T-helper 1 cell (primary cell): Measurements from ENCODE around the gene MYH10.

Source experiments
- DNase-seq, 5 donors: peaks; one replicate each; pipeline ENCODE4 v3.0.0-alpha.2; 2012 to 2020

The MYH10 gene

GRCh38 chr17:8647956-8648355, 17.4 kb upstream of the MYH10 start:
- DNase-seq, result no peak

GRCh38 chr17:8647202-8647601, 16.7 kb upstream of the MYH10 start:
- DNase-seq, result no peak

GRCh38 chr17:8644507-8644902, 14.0 kb upstream of the MYH10 start:
- DNase-seq, result no peak

- DNase-seq, result no peak
Measured at GRCh38 chr17:8643855-8644506, 13.5 kb upstream of the MYH10 start.

- no peak for DNase-seq
Measured at GRCh38 chr17:8639709-8640108, 9.2 kb upstream of the MYH10 start.

GRCh38 chr17:8632061-8632460, 1.5 kb upstream of the MYH10 start:
- DNase-seq, result no peak

- no peak for DNase-seq
Measured at GRCh38 chr17:8631554-8631877, 991 bp upstream of the MYH10 start.

GRCh38 chr17:8630802-8631553, 453 bp upstream of the MYH10 start:
- DNase-seq, result peak; percentile 60 to 93 (median 75)

- DNase-seq, result peak in 1 of 5 donors; percentile 3
Measured at GRCh38 chr17:8629371-8630226, 926 bp downstream of the MYH10 start.

GRCh38 chr17:8628609-8629169, 1.8 kb downstream of the MYH10 start:
- DNase-seq, result no peak

- DNase-seq, result no peak
Measured at GRCh38 chr17:8628172-8628571, 2.4 kb downstream of the MYH10 start.

GRCh38 chr17:8623591-8623990, 6.9 kb downstream of the MYH10 start:
- no peak for DNase-seq

GRCh38 chr17:8622191-8622590, 8.3 kb downstream of the MYH10 start:
- no peak for DNase-seq

GRCh38 chr17:8621585-8621984, 8.9 kb downstream of the MYH10 start:
- DNase-seq, result no peak

- no peak for DNase-seq
Measured at GRCh38 chr17:8619294-8619693, 11.2 kb downstream of the MYH10 start.

- no peak for DNase-seq
Measured at GRCh38 chr17:8618825-8619224, 11.7 kb downstream of the MYH10 start.

GRCh38 chr17:8614988-8615387, 15.5 kb downstream of the MYH10 start:
- DNase-seq, result no peak

- DNase-seq, result no peak
Measured at GRCh38 chr17:8611619-8612298, 18.8 kb downstream of the MYH10 start.

- DNase-seq, result no peak
Measured at GRCh38 chr17:8611137-8611536, 19.4 kb downstream of the MYH10 start.

GRCh38 chr17:8610558-8610957, 20.0 kb downstream of the MYH10 start:
- no peak for DNase-seq

GRCh38 chr17:8609910-8610309, 20.6 kb downstream of the MYH10 start:
- no peak for DNase-seq

- no peak for DNase-seq
Measured at GRCh38 chr17:8608001-8608400, 22.5 kb downstream of the MYH10 start.

- no peak for DNase-seq
Measured at GRCh38 chr17:8606401-8606800, 24.1 kb downstream of the MYH10 start.
